Lower lobe of right lung (tissue), 2 donors: ENCODE measurements around the gene VPS37C. TPM values are rescaled to one million over a fixed set of nuclear protein-coding genes. Genes with fewer than 3 reads are reported as not detected.

Source experiments
- ATAC-seq, 2 donors: fragments of 200-7000 bp; cut with Tn5 transposase; one replicate each; pipeline ENCODE4 v1.9.1; 2020 to 2022; ENCODE audit warnings: mild to moderate bottlenecking in 2 of 2, moderate library complexity in 2 of 2
- DNase-seq: peaks from one replicate; pipeline ENCODE4 v3.0.0-alpha.2; 2020
- H3K27ac ChIP-seq: fragments of 200-600 bp; one replicate; pipeline ENCODE4 v1.8.0; 2022
- H3K27me3 ChIP-seq: fragments of 200-600 bp; one replicate; pipeline ENCODE4 v1.8.0; 2022; ENCODE audit warnings: low read depth
- H3K36me3 ChIP-seq: fragments of 200-600 bp; one replicate; pipeline ENCODE4 v1.8.0; 2022; ENCODE audit warnings: mild to moderate bottlenecking
- H3K4me1 ChIP-seq: fragments of 200-600 bp; one replicate; pipeline ENCODE4 v1.8.0; 2022
- H3K4me3 ChIP-seq: fragments of 200-600 bp; one replicate; pipeline ENCODE4 v1.8.0; 2022; ENCODE audit warnings: mild to moderate bottlenecking
- H3K9me3 ChIP-seq: fragments of 200-600 bp; one replicate; pipeline ENCODE4 v1.8.0; 2022
- CTCF ChIP-seq: fragments of 200-600 bp; IDR thresholded peaks from one replicate; pipeline ENCODE4 v1.8.0; 2022; ENCODE audit warnings: antibody characterized with exemption, mild to moderate bottlenecking
- intact Hi-C: fragments of 100-400 bp; cut with DNase I; formaldehyde crosslinking; loops from one replicate; pipeline ENCODE4 v1.11.0; 2022
- total RNA-seq: library from RNA; stranded (reverse); fragmentation: NEBNext Ultra II Directional; extraction: Animal tissue kit (Norgen Biotek cat#: 25700); gene quantifications from one replicate; pipeline ENCODE4 v1.2.1, GENCODE V29; 2021
- donor health status: DM: no; HTN: yes; CAD: no; lungs with severe emphysema.

Gene VPS37C
- total RNA-seq, 1 donor from 2014 or later: 39.7 TPM

GRCh38 chr11:61080526-61080925, 80.7 kb downstream of the VPS37C start:
- intact Hi-C loops: no loop called here

More at GRCh38 chr11:61080526-61080925, 80.7 kb downstream of the VPS37C start:
- no peak overlapping the region for H3K27ac ChIP-seq
- DNase-seq: no peak
- H3K36me3 ChIP-seq: no peaks in the 10 kb centered on the region
- no peaks in the 10 kb centered on the region for H3K27me3 ChIP-seq
- ATAC-seq: no peak
- peaks cover 12% of the 10 kb centered on the region for H3K4me1 ChIP-seq
- H3K9me3 ChIP-seq: no peaks in the 10 kb centered on the region
- TF ChIP-seq CTCF: no peak
- H3K4me3 ChIP-seq: no peak overlapping the region

Other genes with a start within 250 kb of the VPS37C start
- gene TMEM109, start 247.3 kb downstream of the VPS37C start, total RNA-seq: 142 TPM
- 13.9 TPM for gene TMEM132A, start 237.0 kb downstream of the VPS37C start, total RNA-seq
- 199 TPM for gene SLC15A3, start 209.2 kb downstream of the VPS37C start, total RNA-seq
- 6.1 TPM for gene CD6, start 189.7 kb downstream of the VPS37C start, total RNA-seq
- 3.5 TPM for gene CD5, start 58.9 kb downstream of the VPS37C start, total RNA-seq
- gene PGA3, start 42.1 kb upstream of the VPS37C start, total RNA-seq: 1.3 TPM
- 0.83 TPM for gene PGA4, start 60.9 kb upstream of the VPS37C start, total RNA-seq
- 0.32 TPM for gene PGA5, start 79.7 kb upstream of the VPS37C start, total RNA-seq
- gene VWCE, start 133.9 kb upstream of the VPS37C start, total RNA-seq: 1.2 TPM
- gene DDB1, start 171.7 kb upstream of the VPS37C start, total RNA-seq: 122 TPM
- gene TKFC, start 171.8 kb upstream of the VPS37C start, total RNA-seq: 35.0 TPM
- gene CYB561A3, start 200.5 kb upstream of the VPS37C start, total RNA-seq: 47.2 TPM
- gene TMEM138, start 200.9 kb upstream of the VPS37C start, total RNA-seq: 38.9 TPM
- 11.9 TPM for gene TMEM216, start 231.2 kb upstream of the VPS37C start, total RNA-seq